Spleen (tissue), 7 donors: ENCODE results near the gene GRN.
A peak's percentile ranks its signal among the peaks of the same experiment; 100 is the strongest.

Source experiments
- POLR2A ChIP-seq, 3 donors: fragments of 450-650 bp; IDR thresholded peaks; one replicate each; pipeline ENCODE4 v1.5.1; 2017; ENCODE audit warnings: antibody characterized with exemption in 3 of 3, mild to moderate bottlenecking in 1 of 3
- POLR2AphosphoS5 ChIP-seq, 3 donors: sonication (generic); formaldehyde crosslinking; IDR thresholded peaks; one replicate each; pipeline ENCODE4 v1.5.1; 2017; ENCODE audit warnings: antibody characterized with exemption in 3 of 3
- TF ChIP-seq, protein P1 (sequence below), 11 experiments: fragments of 200-600 bp in 7 of 11; fragments of 450-650 bp in 4 of 11; sonication (generic) in 4 of 11; IDR thresholded peaks in 8 of 11; conservative IDR thresholded peaks in 3 of 11; 1 replicate in 7 of 11; 2 replicates in 4 of 11; pipeline versions ENCODE4 v1.4.0 to v1.8.0; 2016 to 2021; ENCODE audit warnings: antibody characterized with exemption in 11 of 11, inconsistent platforms in 4 of 11, mild to moderate bottlenecking in 1 of 11
- donor health status: DM: no; HTN: no; CAD: no; lungs with moderate emphysema.
- donor health status: DM: no; HTN: no; CAD: no.
- donor health status: DM: no; HTN: no; CAD: no.

DNA sequence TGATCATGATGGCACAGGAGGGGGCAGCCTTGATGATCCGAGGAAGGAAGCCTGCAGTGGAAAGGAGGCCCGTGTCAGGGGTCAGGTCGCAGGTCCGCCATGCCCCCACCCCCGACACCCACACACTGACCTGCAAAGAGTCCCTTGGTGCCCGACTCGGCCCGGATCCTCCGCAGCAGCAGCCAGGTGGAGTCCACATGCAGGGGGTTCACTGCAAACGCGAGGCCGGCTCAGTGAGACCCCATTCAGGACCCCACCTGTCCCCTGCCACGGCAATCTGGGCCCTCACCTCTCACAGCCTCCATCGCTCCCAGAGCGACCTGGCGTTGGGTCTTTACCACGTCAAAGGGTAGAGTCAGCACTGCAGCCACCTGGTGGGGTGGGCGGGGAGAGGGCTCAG lies 25.0 kb upstream of the GRN start:
- no peak for TF ChIP-seq POLR2A (IDR thresholded peaks at IDR 0.05)
- TF ChIP-seq, protein P1, sequence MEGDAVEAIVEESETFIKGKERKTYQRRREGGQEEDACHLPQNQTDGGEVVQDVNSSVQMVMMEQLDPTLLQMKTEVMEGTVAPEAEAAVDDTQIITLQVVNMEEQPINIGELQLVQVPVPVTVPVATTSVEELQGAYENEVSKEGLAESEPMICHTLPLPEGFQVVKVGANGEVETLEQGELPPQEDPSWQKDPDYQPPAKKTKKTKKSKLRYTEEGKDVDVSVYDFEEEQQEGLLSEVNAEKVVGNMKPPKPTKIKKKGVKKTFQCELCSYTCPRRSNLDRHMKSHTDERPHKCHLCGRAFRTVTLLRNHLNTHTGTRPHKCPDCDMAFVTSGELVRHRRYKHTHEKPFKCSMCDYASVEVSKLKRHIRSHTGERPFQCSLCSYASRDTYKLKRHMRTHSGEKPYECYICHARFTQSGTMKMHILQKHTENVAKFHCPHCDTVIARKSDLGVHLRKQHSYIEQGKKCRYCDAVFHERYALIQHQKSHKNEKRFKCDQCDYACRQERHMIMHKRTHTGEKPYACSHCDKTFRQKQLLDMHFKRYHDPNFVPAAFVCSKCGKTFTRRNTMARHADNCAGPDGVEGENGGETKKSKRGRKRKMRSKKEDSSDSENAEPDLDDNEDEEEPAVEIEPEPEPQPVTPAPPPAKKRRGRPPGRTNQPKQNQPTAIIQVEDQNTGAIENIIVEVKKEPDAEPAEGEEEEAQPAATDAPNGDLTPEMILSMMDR (IDR thresholded peaks at IDR 0.05 in 8 of 11, conservative IDR thresholded peaks at IDR 0.05 in 3 of 11): no peak
- TF ChIP-seq POLR2AphosphoS5 (IDR thresholded peaks at IDR 0.05): peak in 1 of 3 donors; percentile 24
